Dendritic cell treated with granulocyte-macrophage colony-stimulating factor and Interleukin-4, amounts not matched to agents 40 ng/mL and 50 ng/mL, for 4 days (primary cell): ENCODE results near the gene RABEP1.

Experiments used
- H3K27ac Mint-ChIP-seq: one replicate; pipeline ENCODE4 v1.8.0; 2022; ENCODE audit warnings: mild to moderate bottlenecking, mixed read lengths
- H3K27me3 Mint-ChIP-seq: one replicate; pipeline ENCODE4 v1.8.0; 2022; ENCODE audit warnings: mild to moderate bottlenecking, mixed read lengths
- H3K36me3 Mint-ChIP-seq: one replicate; pipeline ENCODE4 v1.8.0; 2022; ENCODE audit warnings: low read depth, mixed read lengths
- H3K4me1 Mint-ChIP-seq: one replicate; pipeline ENCODE4 v1.8.0; 2022; ENCODE audit warnings: low read depth, mixed read lengths
- H3K4me3 Mint-ChIP-seq: one replicate; pipeline ENCODE4 v1.8.0; 2022; ENCODE audit warnings: mild to moderate bottlenecking, moderate library complexity, mixed read lengths
- H3K9me3 Mint-ChIP-seq: one replicate; pipeline ENCODE4 v1.8.0; 2022; ENCODE audit warnings: mixed read lengths
- intact Hi-C: fragments of 100-400 bp; cut with micrococcal nuclease; formaldehyde crosslinking; loops from one replicate; pipeline ENCODE4 v1.15.0; 2022

The RABEP1 gene

DNA sequence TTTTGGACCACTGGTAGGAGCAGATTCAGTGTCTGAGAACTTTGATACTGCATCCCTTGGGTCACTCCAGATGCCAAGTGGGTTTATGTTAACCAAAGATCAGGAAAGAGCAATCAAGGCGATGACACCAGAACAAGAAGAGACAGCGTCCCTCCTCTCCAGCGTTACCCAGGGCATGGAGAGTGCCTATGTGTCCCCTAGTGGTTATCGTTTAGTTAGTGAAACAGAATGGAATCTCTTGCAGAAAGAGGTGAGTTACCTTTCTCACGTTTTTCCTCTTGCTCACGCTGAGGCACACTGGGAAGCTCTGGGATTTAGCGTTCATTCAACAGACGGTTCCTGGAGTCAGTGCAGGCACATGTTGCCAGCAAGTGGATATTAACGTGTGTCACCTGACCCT is 79.3 kb downstream of the RABEP1 start:
- no peak overlapping the region for H3K27ac Mint-ChIP-seq
- H3K27me3 Mint-ChIP-seq = no peaks in the 10 kb centered on the region
- H3K9me3 Mint-ChIP-seq = no peaks in the 10 kb centered on the region
- no peaks in the 10 kb centered on the region for H3K4me1 Mint-ChIP-seq
- intact Hi-C loops = no loop called here
- H3K36me3 Mint-ChIP-seq = peaks cover 97% of the 10 kb centered on the region
- H3K4me3 Mint-ChIP-seq = no peak overlapping the region

DNA sequence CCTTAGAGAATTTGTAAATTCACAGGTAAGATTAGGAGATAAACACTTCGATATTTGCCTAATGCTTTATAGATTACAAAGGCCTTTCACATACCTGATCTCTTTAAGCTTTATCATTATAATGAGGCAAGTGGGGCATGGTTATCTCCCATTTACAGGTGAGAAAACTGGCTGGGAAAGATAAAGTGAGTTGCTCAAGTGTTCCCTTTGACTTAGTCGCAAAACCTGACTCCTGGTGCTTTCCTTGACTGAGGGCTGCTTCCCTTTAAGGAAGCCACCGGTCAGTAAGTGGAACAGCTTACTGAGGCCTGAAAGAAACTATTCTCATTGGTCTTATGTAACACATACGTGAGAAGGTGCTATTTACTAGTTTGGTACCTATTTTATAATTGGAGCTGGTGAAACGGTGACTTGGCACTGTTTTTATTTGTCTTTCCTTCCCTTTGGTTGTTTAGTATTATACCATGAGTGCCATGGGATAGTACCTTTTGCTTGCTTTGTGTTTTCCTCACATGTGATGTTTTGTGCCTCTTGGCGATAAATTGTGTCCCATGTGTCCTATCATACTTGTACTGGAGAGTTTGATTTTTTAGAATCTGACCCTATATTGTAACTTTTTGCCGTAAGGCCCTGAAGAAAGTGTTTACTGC is 80.2 kb downstream of the RABEP1 start:
- Mint-ChIP-seq H3K27ac (no peak overlapping the region), H3K4me3 (no peak overlapping the region), H3K4me1 (no peaks in the 10 kb centered on the region), H3K36me3 (peaks cover 93% of the 10 kb centered on the region), H3K9me3 (no peaks in the 10 kb centered on the region), H3K27me3 (no peaks in the 10 kb centered on the region)
- intact Hi-C loops = no loop called here

DNA sequence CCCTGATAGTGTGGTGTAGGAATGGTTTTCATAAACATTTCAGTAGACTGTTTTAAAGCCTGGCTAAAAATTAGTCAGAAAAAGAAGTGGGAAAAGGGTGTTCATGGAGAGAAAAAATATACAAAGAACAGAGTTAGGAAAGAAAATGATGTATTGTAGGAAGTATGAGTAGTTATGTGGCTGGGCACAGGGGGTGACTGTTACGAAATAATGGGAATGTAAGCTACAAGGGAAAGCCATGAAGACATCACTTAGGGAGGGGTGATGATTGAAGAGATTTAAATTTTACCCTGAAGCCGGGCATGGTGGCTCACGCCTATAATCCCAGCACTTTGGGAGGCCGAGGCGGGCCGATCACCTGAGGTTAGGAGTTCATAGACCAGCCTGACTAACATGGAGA is 82.1 kb downstream of the RABEP1 start:
- Mint-ChIP-seq H3K9me3 (no peaks in the 10 kb centered on the region), H3K27ac (no peak overlapping the region), H3K4me1 (no peaks in the 10 kb centered on the region), H3K36me3 (peaks cover 93% of the 10 kb centered on the region), H3K4me3 (no peak overlapping the region), H3K27me3 (no peaks in the 10 kb centered on the region)
- intact Hi-C loops = no loop called here

DNA sequence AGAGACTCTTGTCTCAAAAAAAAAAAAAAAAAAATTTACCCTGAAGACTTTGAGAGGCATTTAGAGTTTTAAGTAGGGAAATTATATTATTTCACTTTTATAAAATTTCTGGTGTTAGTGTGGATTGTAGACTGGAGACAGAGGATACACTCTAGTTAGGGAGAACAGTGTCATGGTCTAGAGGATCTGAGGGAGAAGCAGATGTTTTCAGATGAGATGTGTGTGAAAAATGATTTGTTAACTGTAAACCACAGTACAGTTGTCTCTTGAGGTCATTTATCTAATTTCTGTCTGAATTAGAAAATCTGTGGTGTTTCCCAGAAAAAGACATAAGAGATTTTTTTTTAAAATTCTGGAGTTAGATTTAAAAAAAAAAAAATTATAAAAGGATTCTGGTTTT is 82.6 kb downstream of the RABEP1 start:
- intact Hi-C loops = no loop called here

GRCh38 chr17:5365831-5366230 is 83.7 kb downstream of the RABEP1 start:
- no peak overlapping the region for H3K4me3 Mint-ChIP-seq
- H3K27ac Mint-ChIP-seq = no peak overlapping the region
- H3K36me3 Mint-ChIP-seq = peaks cover 96% of the 10 kb centered on the region
- H3K4me1 Mint-ChIP-seq = no peaks in the 10 kb centered on the region
- H3K9me3 Mint-ChIP-seq = no peaks in the 10 kb centered on the region
- no peaks in the 10 kb centered on the region for H3K27me3 Mint-ChIP-seq
- intact Hi-C loops = no loop called here

More for the DNA sequence above, 82.6 kb downstream of the RABEP1 start:
- Mint-ChIP-seq H3K4me3 (no peak overlapping the region), H3K9me3 (no peaks in the 10 kb centered on the region), H3K36me3 (peaks cover 95% of the 10 kb centered on the region), H3K27me3 (no peaks in the 10 kb centered on the region), H3K4me1 (no peaks in the 10 kb centered on the region), H3K27ac (no peak overlapping the region)

GRCh38 chr17:5370411-5370810 is 88.3 kb downstream of the RABEP1 start:
- Mint-ChIP-seq H3K4me3 (no peak overlapping the region), H3K27me3 (no peaks in the 10 kb centered on the region), H3K36me3 (peaks cover 96% of the 10 kb centered on the region), H3K27ac (no peak overlapping the region), H3K9me3 (no peaks in the 10 kb centered on the region), H3K4me1 (no peaks in the 10 kb centered on the region)
- intact Hi-C loops = no loop called here

DNA sequence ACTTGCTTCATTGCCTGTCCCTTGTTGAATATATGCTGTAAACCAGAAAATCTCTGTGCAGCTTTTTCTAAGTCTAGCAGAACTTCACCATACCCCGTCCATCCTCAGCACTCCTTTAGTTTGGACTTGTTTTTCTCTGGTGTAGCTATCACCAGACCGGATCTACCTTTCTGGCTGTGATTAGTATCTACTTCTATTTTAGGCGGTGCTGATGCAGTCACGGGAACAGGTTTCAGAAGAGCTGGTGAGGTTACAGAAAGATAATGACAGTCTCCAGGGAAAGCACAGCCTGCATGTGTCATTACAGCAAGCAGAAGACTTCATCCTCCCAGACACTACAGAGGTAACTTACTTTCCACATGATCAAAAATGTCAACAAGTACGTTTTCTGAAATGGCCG is 91.0 kb downstream of the RABEP1 start:
- no peak overlapping the region for H3K27ac Mint-ChIP-seq
- no peaks in the 10 kb centered on the region for H3K27me3 Mint-ChIP-seq
- H3K4me3 Mint-ChIP-seq = no peak overlapping the region
- intact Hi-C loops = no loop called here
- no peaks in the 10 kb centered on the region for H3K4me1 Mint-ChIP-seq
- peaks cover 98% of the 10 kb centered on the region for H3K36me3 Mint-ChIP-seq
- H3K9me3 Mint-ChIP-seq = no peaks in the 10 kb centered on the region

DNA sequence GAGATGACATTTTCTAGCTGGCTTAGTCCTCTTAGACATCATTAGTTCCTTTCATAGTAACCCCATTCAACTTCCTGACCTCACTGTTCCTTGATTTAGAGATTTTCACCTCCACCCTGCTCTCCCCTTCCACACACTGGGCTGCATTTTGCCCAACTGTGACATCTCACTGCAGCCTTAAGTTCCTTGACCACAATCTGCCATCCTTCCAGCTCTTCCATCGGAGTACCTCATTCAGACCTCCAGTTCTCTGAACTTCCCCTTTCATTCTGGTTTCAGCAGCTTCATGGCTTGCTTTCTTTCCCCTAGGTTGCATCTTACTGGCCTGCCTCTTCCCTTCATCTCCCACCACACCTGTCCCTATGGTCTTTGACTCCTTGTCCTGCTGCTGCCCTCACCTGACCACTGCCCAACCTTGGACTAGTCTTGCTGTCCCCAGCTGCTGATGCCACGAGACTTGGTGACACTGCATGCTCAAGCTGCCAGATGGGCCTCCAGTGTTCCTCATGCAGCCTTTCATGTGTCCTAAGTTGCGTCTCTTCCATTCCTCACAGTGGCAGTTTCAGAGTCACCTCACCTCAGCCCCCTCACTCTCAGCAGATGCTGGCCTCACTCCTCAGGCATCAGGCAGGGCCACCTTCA is 96.6 kb downstream of the RABEP1 start:
- no peaks in the 10 kb centered on the region for H3K4me1 Mint-ChIP-seq
- H3K36me3 Mint-ChIP-seq = peaks cover 98% of the 10 kb centered on the region
- intact Hi-C loops = no loop called here
- no peaks in the 10 kb centered on the region for H3K27me3 Mint-ChIP-seq
- H3K4me3 Mint-ChIP-seq = no peak overlapping the region
- H3K27ac Mint-ChIP-seq = no peak overlapping the region
- no peaks in the 10 kb centered on the region for H3K9me3 Mint-ChIP-seq

DNA sequence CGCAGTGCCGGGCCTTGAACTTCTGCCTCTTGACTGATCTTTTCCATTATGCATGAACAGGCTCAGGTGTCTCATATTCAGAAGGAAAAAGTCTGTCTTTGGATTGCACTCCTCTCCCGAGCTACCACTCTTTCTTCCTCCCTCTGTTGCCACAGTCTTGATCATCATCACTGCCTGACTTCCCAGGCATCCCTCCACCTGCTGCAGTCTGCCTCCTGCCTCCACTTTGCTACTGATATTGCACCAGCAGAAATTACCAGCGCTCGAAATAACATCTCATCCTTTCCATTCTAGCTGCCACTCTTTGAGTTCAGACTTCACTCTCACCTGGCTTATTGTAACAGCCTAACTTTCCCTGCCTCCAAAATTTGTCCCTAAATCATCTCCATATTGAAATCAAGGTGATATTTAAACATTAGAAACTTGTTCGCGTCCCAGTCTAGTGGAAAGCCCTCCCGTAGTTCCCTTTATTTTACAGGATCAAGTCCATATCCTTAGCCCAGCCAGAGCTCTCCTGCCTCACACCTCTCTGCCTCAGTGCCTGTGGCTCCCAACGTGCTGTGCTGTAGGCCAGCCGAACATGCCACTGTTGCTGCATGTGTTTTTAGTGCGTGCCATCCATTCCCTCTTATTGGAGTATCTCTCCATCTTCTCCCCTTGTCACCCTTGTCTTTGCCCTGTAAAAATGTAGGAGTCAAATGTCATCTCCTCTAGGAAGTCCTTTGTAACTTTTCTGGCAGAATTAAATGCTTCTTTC is 97.4 kb downstream of the RABEP1 start:
- Mint-ChIP-seq H3K36me3 (peaks cover 97% of the 10 kb centered on the region), H3K27ac (no peak overlapping the region), H3K4me1 (no peaks in the 10 kb centered on the region), H3K4me3 (no peak overlapping the region), H3K9me3 (no peaks in the 10 kb centered on the region), H3K27me3 (no peaks in the 10 kb centered on the region)
- intact Hi-C loops = no loop called here

- intact Hi-C loops = no loop called here
- Mint-ChIP-seq H3K9me3 (no peaks in the 10 kb centered on the region), H3K4me1 (no peaks in the 10 kb centered on the region), H3K27ac (no peak overlapping the region), H3K4me3 (no peak overlapping the region), H3K36me3 (peaks cover 95% of the 10 kb centered on the region), H3K27me3 (no peaks in the 10 kb centered on the region)
These were observed 98.5 kb downstream of the RABEP1 start for GRCh38 chr17:5380491-5381135.

GRCh38 chr17:5381542-5381941 is 99.5 kb downstream of the RABEP1 start:
- peaks cover 90% of the 10 kb centered on the region for H3K36me3 Mint-ChIP-seq
- no peaks in the 10 kb centered on the region for H3K27me3 Mint-ChIP-seq
- no peak overlapping the region for H3K4me3 Mint-ChIP-seq
- no peaks in the 10 kb centered on the region for H3K9me3 Mint-ChIP-seq
- H3K27ac Mint-ChIP-seq = no peak overlapping the region
- no peaks in the 10 kb centered on the region for H3K4me1 Mint-ChIP-seq
- intact Hi-C loops = no loop called here

GRCh38 chr17:5391678-5392077 is 109.6 kb downstream of the RABEP1 start:
- Mint-ChIP-seq H3K9me3 (no peaks in the 10 kb centered on the region), H3K27ac (no peak overlapping the region), H3K4me1 (no peaks in the 10 kb centered on the region), H3K36me3 (peaks cover 93% of the 10 kb centered on the region), H3K4me3 (no peak overlapping the region), H3K27me3 (no peaks in the 10 kb centered on the region)
- intact Hi-C loops = no loop called here

DNA sequence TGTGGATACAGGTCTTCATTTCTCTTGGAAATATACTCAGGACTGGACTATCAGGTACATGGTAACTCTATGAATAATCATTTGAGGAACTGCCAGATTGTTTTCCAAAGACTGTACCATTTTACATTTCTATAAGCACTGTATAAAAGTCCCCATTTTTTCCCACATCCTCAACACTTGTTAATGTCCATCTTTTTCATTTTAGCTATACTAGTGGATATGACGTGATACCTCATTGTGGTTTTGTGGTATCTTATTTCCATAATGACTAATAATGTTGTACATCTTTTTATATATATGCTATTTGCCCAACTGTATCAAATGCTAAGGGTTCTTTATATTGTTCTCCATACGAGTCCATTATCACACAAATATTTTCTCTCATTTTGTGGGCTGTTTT is 114.5 kb downstream of the RABEP1 start:
- H3K27ac Mint-ChIP-seq = no peak overlapping the region
- H3K4me1 Mint-ChIP-seq = no peaks in the 10 kb centered on the region
- peaks cover 95% of the 10 kb centered on the region for H3K36me3 Mint-ChIP-seq
- no peaks in the 10 kb centered on the region for H3K27me3 Mint-ChIP-seq
- intact Hi-C loops = no loop called here
- H3K9me3 Mint-ChIP-seq = no peaks in the 10 kb centered on the region
- H3K4me3 Mint-ChIP-seq = no peak overlapping the region

GRCh38 chr17:5399767-5400166 is 117.7 kb downstream of the RABEP1 start:
- no peak overlapping the region for H3K27ac Mint-ChIP-seq
- H3K4me3 Mint-ChIP-seq = no peak overlapping the region
- peaks cover 63% of the 10 kb centered on the region for H3K36me3 Mint-ChIP-seq
- H3K9me3 Mint-ChIP-seq = no peaks in the 10 kb centered on the region
- no peaks in the 10 kb centered on the region for H3K4me1 Mint-ChIP-seq
- no peaks in the 10 kb centered on the region for H3K27me3 Mint-ChIP-seq
- intact Hi-C loops = no loop called here
